IgD-negative memory B cell (primary cell): ENCODE measurements around the gene PAQR3. TPM values are rescaled to one million over a fixed set of nuclear protein-coding genes. Genes with fewer than 3 reads are reported as not detected.

ENCODE experiments used
- polyA plus RNA-seq: library from polyadenylated mRNA; unstranded; fragments of 300-500 nt; fragmentation: Illumina TruSeq; gene quantifications from one replicate; pipeline ENCODE4 v1.2.3, GENCODE V29; 2021

The PAQR3 gene
- polyA plus RNA-seq, 1 donor from 2014 or later = 6.4 TPM

Other genes starting within 250 kb of the PAQR3 start
- 24.1 TPM for gene BMP2K, start 163.1 kb downstream of the PAQR3 start, polyA plus RNA-seq